Measurements from ENCODE around the gene TRPM2. TPM values are rescaled to one million over a fixed set of nuclear protein-coding genes. Genes with fewer than 3 reads are reported as not detected.

TRPM2 gene
- total RNA-seq, 1 experiment from 2014 or later: 0.26 TPM

- no TSS peak for BruUV-seq (replicated peaks)
- H3K9me3 ChIP-seq (ENCODE audit: control insufficient read depth, insufficient read depth, low read depth, low read length): no peaks in the 10 kb centered on the region
- H3K36me3 ChIP-seq (ENCODE audit: control insufficient read depth, insufficient read depth, low read length): no peaks in the 10 kb centered on the region
- in situ Hi-C loops (cut with HindIII; ENCODE audit: low pct_unique_long_range_greater_than_20kb, low sequenced_read_pairs): no loop called here
- H3K4me1 ChIP-seq (ENCODE audit: control insufficient read depth, insufficient read depth, low read length): no peaks in the 10 kb centered on the region
- ChIA-PET CTCF (no interaction called here), POLR2A (no interaction called here)
- TF ChIP-seq, protein P1, sequence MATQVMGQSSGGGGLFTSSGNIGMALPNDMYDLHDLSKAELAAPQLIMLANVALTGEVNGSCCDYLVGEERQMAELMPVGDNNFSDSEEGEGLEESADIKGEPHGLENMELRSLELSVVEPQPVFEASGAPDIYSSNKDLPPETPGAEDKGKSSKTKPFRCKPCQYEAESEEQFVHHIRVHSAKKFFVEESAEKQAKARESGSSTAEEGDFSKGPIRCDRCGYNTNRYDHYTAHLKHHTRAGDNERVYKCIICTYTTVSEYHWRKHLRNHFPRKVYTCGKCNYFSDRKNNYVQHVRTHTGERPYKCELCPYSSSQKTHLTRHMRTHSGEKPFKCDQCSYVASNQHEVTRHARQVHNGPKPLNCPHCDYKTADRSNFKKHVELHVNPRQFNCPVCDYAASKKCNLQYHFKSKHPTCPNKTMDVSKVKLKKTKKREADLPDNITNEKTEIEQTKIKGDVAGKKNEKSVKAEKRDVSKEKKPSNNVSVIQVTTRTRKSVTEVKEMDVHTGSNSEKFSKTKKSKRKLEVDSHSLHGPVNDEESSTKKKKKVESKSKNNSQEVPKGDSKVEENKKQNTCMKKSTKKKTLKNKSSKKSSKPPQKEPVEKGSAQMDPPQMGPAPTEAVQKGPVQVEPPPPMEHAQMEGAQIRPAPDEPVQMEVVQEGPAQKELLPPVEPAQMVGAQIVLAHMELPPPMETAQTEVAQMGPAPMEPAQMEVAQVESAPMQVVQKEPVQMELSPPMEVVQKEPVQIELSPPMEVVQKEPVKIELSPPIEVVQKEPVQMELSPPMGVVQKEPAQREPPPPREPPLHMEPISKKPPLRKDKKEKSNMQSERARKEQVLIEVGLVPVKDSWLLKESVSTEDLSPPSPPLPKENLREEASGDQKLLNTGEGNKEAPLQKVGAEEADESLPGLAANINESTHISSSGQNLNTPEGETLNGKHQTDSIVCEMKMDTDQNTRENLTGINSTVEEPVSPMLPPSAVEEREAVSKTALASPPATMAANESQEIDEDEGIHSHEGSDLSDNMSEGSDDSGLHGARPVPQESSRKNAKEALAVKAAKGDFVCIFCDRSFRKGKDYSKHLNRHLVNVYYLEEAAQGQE (IDR thresholded peaks at IDR 0.05; ENCODE audit: insufficient read depth in 1 of 2, low read depth in 2 of 2, low read length in 1 of 2): no peak
- TF ChIP-seq POLR2AphosphoS5 (IDR thresholded peaks at IDR 0.05; ENCODE audit: low read depth, low read length): no peak
- no peak for TF ChIP-seq TCF7L2 (IDR thresholded peaks at IDR 0.05; ENCODE audit: low read depth, low read length)
- TF ChIP-seq, protein P2, sequence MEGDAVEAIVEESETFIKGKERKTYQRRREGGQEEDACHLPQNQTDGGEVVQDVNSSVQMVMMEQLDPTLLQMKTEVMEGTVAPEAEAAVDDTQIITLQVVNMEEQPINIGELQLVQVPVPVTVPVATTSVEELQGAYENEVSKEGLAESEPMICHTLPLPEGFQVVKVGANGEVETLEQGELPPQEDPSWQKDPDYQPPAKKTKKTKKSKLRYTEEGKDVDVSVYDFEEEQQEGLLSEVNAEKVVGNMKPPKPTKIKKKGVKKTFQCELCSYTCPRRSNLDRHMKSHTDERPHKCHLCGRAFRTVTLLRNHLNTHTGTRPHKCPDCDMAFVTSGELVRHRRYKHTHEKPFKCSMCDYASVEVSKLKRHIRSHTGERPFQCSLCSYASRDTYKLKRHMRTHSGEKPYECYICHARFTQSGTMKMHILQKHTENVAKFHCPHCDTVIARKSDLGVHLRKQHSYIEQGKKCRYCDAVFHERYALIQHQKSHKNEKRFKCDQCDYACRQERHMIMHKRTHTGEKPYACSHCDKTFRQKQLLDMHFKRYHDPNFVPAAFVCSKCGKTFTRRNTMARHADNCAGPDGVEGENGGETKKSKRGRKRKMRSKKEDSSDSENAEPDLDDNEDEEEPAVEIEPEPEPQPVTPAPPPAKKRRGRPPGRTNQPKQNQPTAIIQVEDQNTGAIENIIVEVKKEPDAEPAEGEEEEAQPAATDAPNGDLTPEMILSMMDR (IDR thresholded peaks at IDR 0.05): no peak
- no peak for TF ChIP-seq SIN3A (IDR thresholded peaks at IDR 0.05; ENCODE audit: borderline replicate concordance, insufficient read depth, low read depth, low read length)
- intact Hi-C loops (cut with micrococcal nuclease; ENCODE audit: unreplicated experiment): no loop called here
- no peaks in the 10 kb centered on the region for H3K27me3 ChIP-seq (ENCODE audit: control insufficient read depth, insufficient read depth, low read length)
- DNase-seq (ENCODE audit: low read depth, low spot score) (no peak), ATAC-seq (no peak)
- no peak overlapping the region for H3K4me3 ChIP-seq (ENCODE audit: low read depth in 2 of 2, low read length in 2 of 2)
- no peak overlapping the region for H3K27ac ChIP-seq (ENCODE audit: low read length)
Measured at GRCh38 chr21:44366586-44367211, 13.3 kb downstream of the TRPM2 start.

DNA sequence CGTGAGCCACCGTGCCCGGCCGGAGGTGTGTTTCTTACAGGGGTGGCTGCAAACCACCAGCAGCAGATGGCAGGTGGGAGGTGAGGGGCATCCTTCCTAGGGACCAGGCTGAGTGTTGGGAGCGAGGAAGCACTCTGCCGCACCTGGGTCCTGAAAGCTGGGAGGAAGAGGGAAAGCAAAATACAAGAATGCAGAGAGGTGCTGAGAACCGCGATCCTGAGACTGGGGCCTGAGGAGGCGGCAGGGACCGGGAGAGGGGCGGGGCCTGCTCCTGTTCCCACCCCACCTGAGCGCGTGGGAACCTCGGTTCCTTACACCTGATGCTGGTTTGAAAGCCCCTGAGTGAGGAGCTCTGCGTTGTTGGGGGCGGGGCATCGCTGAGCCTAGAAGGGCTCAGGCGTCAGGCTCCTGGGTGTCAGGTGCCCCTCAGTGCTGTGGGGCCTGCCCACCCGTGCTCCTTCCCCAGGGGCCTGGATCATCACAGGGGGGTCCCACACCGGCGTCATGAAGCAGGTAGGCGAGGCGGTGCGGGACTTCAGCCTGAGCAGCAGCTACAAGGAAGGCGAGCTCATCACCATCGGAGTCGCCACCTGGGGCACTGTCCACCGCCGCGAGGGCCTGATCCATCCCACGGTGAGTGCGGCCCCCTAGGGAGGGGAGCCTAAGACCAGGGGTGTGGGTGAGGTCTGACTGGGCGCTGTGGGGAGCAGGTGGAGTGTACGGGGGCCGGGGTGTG, 15.5 kb downstream of the TRPM2 start:
- BruUV-seq (replicated peaks): no TSS peak
- intact Hi-C loops (cut with micrococcal nuclease; ENCODE audit: unreplicated experiment): no loop called here
- no peaks in the 10 kb centered on the region for H3K27me3 ChIP-seq (ENCODE audit: control insufficient read depth, insufficient read depth, low read length)
- ATAC-seq: peak; percentile 62; the same call in 1 of the 2 replicates
- peak overlapping the region in 1 of 2 experiments; percentile 11; a peak in 1 of 4 replicates for H3K4me3 ChIP-seq (ENCODE audit: low read depth in 2 of 2, low read length in 2 of 2)
- in situ Hi-C loops (cut with HindIII; ENCODE audit: low pct_unique_long_range_greater_than_20kb, low sequenced_read_pairs): no loop called here
- ChIA-PET CTCF (interaction anchor here (0.8 kb wide), 1 partner anchor 8 kb away, joined by 3 read pairs; no protein-coding TSS in a partner anchor), POLR2A (no interaction called here)
- H3K4me1 ChIP-seq (ENCODE audit: control insufficient read depth, insufficient read depth, low read length): no peaks in the 10 kb centered on the region
- no peaks in the 10 kb centered on the region for H3K9me3 ChIP-seq (ENCODE audit: control insufficient read depth, insufficient read depth, low read depth, low read length)
- H3K27ac ChIP-seq (ENCODE audit: low read length): no peak overlapping the region
- DNase-seq (ENCODE audit: low read depth, low spot score): no peak
- no peaks in the 10 kb centered on the region for H3K36me3 ChIP-seq (ENCODE audit: control insufficient read depth, insufficient read depth, low read length)
- TF ChIP-seq SIN3A (IDR thresholded peaks at IDR 0.05; ENCODE audit: borderline replicate concordance, insufficient read depth, low read depth, low read length): no peak
- TF ChIP-seq TCF7L2 (IDR thresholded peaks at IDR 0.05; ENCODE audit: low read depth, low read length): no peak
- TF ChIP-seq, protein P1 (IDR thresholded peaks at IDR 0.05; ENCODE audit: insufficient read depth in 1 of 2, low read depth in 2 of 2, low read length in 1 of 2): no peak
- TF ChIP-seq, protein P2 (IDR thresholded peaks at IDR 0.05): no peak; the same call in 1 of the 2 replicates
- TF ChIP-seq POLR2AphosphoS5 (IDR thresholded peaks at IDR 0.05; ENCODE audit: low read depth, low read length): no peak
